Measurements from ENCODE around the gene APEH. TPM values are rescaled to one million over a fixed set of nuclear protein-coding genes. Genes with fewer than 3 reads are reported as not detected.

APEH gene
- polyA plus RNA-seq, 1 donor from 2014 or later = 98.4 TPM

DNA sequence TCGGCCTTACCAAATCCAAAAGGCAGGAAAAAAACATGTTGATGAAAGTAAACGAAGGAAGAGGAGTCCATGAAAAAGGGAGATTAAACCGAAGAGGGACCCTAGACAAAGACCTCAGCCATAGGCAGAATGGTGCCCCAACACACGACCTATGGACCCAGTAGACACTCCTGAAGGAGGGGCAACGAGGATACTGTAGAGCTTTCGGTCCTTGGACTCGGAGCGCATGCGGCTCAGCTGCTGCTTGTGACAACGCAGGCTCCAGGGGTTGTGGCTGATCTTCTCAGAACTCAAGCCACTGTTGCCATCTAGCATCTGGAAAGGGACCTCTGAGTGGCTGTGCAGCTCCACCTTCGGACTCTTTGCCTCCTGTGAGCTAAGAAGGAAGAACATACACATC is 58.4 kb downstream of the APEH start:
- Histone ChIP-seq H3F3A (ENCODE audit: insufficient read depth, low read length, poor library complexity, severe bottlenecking) (no peaks in the 10 kb centered on the region), H3K79me2 (replicated peaks; ENCODE audit: insufficient read depth, low read length) (no peaks in the 10 kb centered on the region), H3K9me2 (ENCODE audit: insufficient read depth, low read length) (no peaks in the 10 kb centered on the region), H3K4me3 (ENCODE audit: low read length) (no peak overlapping the region), H3K27me3 (ENCODE audit: insufficient read depth, low read depth, low read length) (no peaks in the 10 kb centered on the region), H2AFZ (ENCODE audit: low read depth, low read length) (no peak overlapping the region), H3K27ac (ENCODE audit: low read length) (no peak overlapping the region), H4K20me1 (ENCODE audit: insufficient read depth) (no peaks in the 10 kb centered on the region), H3K36me3 (ENCODE audit: insufficient read depth, low read length) (no peaks in the 10 kb centered on the region), H3K9ac (ENCODE audit: low read length) (no peak overlapping the region), H3K4me2 (ENCODE audit: low read length) (no peak overlapping the region), H3K9me3 (ENCODE audit: low read length) (no peaks in the 10 kb centered on the region)
- TF ChIP-seq, protein P1, sequence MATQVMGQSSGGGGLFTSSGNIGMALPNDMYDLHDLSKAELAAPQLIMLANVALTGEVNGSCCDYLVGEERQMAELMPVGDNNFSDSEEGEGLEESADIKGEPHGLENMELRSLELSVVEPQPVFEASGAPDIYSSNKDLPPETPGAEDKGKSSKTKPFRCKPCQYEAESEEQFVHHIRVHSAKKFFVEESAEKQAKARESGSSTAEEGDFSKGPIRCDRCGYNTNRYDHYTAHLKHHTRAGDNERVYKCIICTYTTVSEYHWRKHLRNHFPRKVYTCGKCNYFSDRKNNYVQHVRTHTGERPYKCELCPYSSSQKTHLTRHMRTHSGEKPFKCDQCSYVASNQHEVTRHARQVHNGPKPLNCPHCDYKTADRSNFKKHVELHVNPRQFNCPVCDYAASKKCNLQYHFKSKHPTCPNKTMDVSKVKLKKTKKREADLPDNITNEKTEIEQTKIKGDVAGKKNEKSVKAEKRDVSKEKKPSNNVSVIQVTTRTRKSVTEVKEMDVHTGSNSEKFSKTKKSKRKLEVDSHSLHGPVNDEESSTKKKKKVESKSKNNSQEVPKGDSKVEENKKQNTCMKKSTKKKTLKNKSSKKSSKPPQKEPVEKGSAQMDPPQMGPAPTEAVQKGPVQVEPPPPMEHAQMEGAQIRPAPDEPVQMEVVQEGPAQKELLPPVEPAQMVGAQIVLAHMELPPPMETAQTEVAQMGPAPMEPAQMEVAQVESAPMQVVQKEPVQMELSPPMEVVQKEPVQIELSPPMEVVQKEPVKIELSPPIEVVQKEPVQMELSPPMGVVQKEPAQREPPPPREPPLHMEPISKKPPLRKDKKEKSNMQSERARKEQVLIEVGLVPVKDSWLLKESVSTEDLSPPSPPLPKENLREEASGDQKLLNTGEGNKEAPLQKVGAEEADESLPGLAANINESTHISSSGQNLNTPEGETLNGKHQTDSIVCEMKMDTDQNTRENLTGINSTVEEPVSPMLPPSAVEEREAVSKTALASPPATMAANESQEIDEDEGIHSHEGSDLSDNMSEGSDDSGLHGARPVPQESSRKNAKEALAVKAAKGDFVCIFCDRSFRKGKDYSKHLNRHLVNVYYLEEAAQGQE (IDR thresholded peaks at IDR 0.05; ENCODE audit: borderline replicate concordance) = no peak
- TF ChIP-seq RAD21 (conservative IDR thresholded peaks at IDR 0.05) = no peak
- no peak for TF ChIP-seq POLR2AphosphoS5 (IDR thresholded peaks at IDR 0.05)
- TF ChIP-seq SMC3 (conservative IDR thresholded peaks at IDR 0.05; ENCODE audit: poor library complexity) = no peak
- no peak for TF ChIP-seq MXI1 (conservative IDR thresholded peaks at IDR 0.05; ENCODE audit: poor library complexity, severe bottlenecking)
- TF ChIP-seq TAF1 (IDR thresholded peaks at IDR 0.05; ENCODE audit: low read depth) = no peak

DNA sequence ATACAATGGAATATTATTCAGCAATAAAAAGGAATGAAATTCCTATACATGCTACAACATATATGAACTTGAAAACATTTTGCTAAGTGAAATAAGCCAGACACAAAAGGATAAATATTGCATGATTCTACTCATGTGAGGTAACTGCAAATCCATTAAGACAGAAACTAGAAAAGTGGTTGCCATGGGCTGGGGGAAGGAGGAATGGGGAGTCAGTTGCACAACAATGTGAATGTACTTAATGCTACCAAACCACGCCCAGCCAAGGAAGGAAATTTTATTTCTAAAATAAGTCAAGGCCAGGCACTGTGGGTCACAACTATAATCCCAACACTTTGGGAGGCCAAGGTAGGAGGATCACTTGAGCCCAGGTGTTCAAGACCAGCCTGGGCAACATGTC is 59.4 kb downstream of the APEH start:
- TF ChIP-seq MXI1 (conservative IDR thresholded peaks at IDR 0.05; ENCODE audit: poor library complexity, severe bottlenecking) (no peak), EP300 (conservative IDR thresholded peaks at IDR 0.05; ENCODE audit: poor library complexity, severe bottlenecking) (no peak), EZH2 (IDR thresholded peaks at IDR 0.05; ENCODE audit: borderline replicate concordance, insufficient read depth, low read length, poor library complexity, severe bottlenecking) (no peak), TAF1 (IDR thresholded peaks at IDR 0.05; ENCODE audit: low read depth) (no peak), POLR2AphosphoS5 (IDR thresholded peaks at IDR 0.05) (no peak)
- TF ChIP-seq, protein P1 (IDR thresholded peaks at IDR 0.05; ENCODE audit: borderline replicate concordance) = no peak
- TF ChIP-seq, protein P2, sequence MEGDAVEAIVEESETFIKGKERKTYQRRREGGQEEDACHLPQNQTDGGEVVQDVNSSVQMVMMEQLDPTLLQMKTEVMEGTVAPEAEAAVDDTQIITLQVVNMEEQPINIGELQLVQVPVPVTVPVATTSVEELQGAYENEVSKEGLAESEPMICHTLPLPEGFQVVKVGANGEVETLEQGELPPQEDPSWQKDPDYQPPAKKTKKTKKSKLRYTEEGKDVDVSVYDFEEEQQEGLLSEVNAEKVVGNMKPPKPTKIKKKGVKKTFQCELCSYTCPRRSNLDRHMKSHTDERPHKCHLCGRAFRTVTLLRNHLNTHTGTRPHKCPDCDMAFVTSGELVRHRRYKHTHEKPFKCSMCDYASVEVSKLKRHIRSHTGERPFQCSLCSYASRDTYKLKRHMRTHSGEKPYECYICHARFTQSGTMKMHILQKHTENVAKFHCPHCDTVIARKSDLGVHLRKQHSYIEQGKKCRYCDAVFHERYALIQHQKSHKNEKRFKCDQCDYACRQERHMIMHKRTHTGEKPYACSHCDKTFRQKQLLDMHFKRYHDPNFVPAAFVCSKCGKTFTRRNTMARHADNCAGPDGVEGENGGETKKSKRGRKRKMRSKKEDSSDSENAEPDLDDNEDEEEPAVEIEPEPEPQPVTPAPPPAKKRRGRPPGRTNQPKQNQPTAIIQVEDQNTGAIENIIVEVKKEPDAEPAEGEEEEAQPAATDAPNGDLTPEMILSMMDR (IDR thresholded peaks at IDR 0.05; ENCODE audit: poor library complexity, severe bottlenecking) = no peak
- H3K4me3 ChIP-seq (ENCODE audit: low read length) = no peak overlapping the region
- no peaks in the 10 kb centered on the region for H3K79me2 ChIP-seq (replicated peaks; ENCODE audit: insufficient read depth, low read length)
- no peaks in the 10 kb centered on the region for H4K20me1 ChIP-seq (ENCODE audit: insufficient read depth)
- H3K9me3 ChIP-seq (ENCODE audit: low read length) = no peaks in the 10 kb centered on the region
- H2AFZ ChIP-seq (ENCODE audit: low read depth, low read length) = no peak overlapping the region
- H3F3A ChIP-seq (ENCODE audit: insufficient read depth, low read length, poor library complexity, severe bottlenecking) = no peaks in the 10 kb centered on the region
- no peaks in the 10 kb centered on the region for H3K9me2 ChIP-seq (ENCODE audit: insufficient read depth, low read length)
- no peaks in the 10 kb centered on the region for H3K27me3 ChIP-seq (ENCODE audit: insufficient read depth, low read depth, low read length)
- H3K27ac ChIP-seq (ENCODE audit: low read length) = no peak overlapping the region
- H3K9ac ChIP-seq (ENCODE audit: low read length) = no peak overlapping the region
- no peak overlapping the region for H3K4me2 ChIP-seq (ENCODE audit: low read length)
- no peaks in the 10 kb centered on the region for H3K36me3 ChIP-seq (ENCODE audit: insufficient read depth, low read length)

Small RNA genes lying within 50 kb of the gene (small RNA-seq; reads per million reads assigned to genes)
- 0 reads per million in 3 experiments for gene AMIGO3

Other genes starting within 250 kb of the APEH start
- gene NICN1, start 245.0 kb upstream of the APEH start, polyA plus RNA-seq = 20.5 and 23.7 TPM in 2 replicates
- 14.3 and 16.5 TPM in 2 replicates for gene DAG1, start 204.1 kb upstream of the APEH start, polyA plus RNA-seq
- 2.0 and 3.0 TPM in 2 replicates for gene BSN, start 119.9 kb upstream of the APEH start, polyA plus RNA-seq
- 62.5 and 64.0 TPM in 2 replicates for gene MST1, start 15.1 kb downstream of the APEH start, polyA plus RNA-seq
- 27.4 and 32.0 TPM in 2 replicates for gene RNF123, start 15.2 kb downstream of the APEH start, polyA plus RNA-seq
- 4.0 and 8.0 TPM in 2 replicates for gene AMIGO3, start 45.3 kb downstream of the APEH start, polyA plus RNA-seq
- 20.0 and 20.8 TPM in 2 replicates for gene GMPPB, start 49.6 kb downstream of the APEH start, polyA plus RNA-seq
- 52.7 and 62.7 TPM in 2 replicates for gene IP6K1, start 112.2 kb downstream of the APEH start, polyA plus RNA-seq
- gene CDHR4, start 125.5 kb downstream of the APEH start, polyA plus RNA-seq = not detected in 2 replicates
- gene INKA1, start 128.9 kb downstream of the APEH start, polyA plus RNA-seq = 1.4 and 1.7 TPM in 2 replicates
- gene UBA7, start 139.6 kb downstream of the APEH start, polyA plus RNA-seq = 2.9 and 4.0 TPM in 2 replicates
- 7.5 and 7.6 TPM in 2 replicates for gene TRAIP, start 182.2 kb downstream of the APEH start, polyA plus RNA-seq
- gene CAMKV, start 195.6 kb downstream of the APEH start, polyA plus RNA-seq = 293 and 316 TPM in 2 replicates
- 2.0 and 4.2 TPM in 2 replicates for gene MST1R, start 229.5 kb downstream of the APEH start, polyA plus RNA-seq

Data from neural cell (in vitro differentiated cells).